Endothelial cell of umbilical vein (primary cell): ENCODE data around the gene NOD1. TPM values are rescaled to one million over a fixed set of nuclear protein-coding genes. Genes with fewer than 3 reads are reported as not detected.

Source experiments
- BruUV-seq: library from RNA; stranded (reverse); fragments of 400-500 nt; replicated peaks from 2 replicates; lab custom pipeline; 2021; lab: Mats Ljungman, UMichigan
- CTCF ChIA-PET: fragments of 300-600, 350-600 bp; sonication (Branson Sonifier 250); formaldehyde crosslinking; loops from one replicate; lab custom pipeline; 2021; ENCODE audit warnings: antibody characterized with exemption, inconsistent platforms; lab: Charles Lee
- POLR2A ChIA-PET: fragments of 300-600, 350-600 bp; sonication (Branson Sonifier 250); formaldehyde crosslinking; loops from one replicate; lab custom pipeline; 2021; ENCODE audit warnings: antibody characterized with exemption, inconsistent platforms; lab: Charles Lee
- DNase-seq: peaks from one replicate; pipeline ENCODE4 v3.0.0-alpha.2; 2011; ENCODE audit warnings: low read depth, low spot score
- FAIRE-seq: peaks from 2 replicates; lab custom pipeline; 2011; peaks lifted over from hg19 to GRCh38; lab: Jason Lieb, UNC
- H2AFZ ChIP-seq: 2 replicates; pipeline ENCODE4 v1.6.0; 2012; ENCODE audit warnings: low read depth, low read length, control low read depth, inconsistent platforms
- H3K27ac ChIP-seq: 2 replicates; pipeline ENCODE4 v1.5.1; 2011; ENCODE audit warnings: low read depth, mild to moderate bottlenecking, control low read depth, low read length, moderate library complexity; ENCODE audit not compliant: insufficient read depth
- H3K27me3 ChIP-seq, 2 experiments: 2 replicates each; pipeline versions ENCODE4 v1.6.0 to v1.6.1; 2011; ENCODE audit warnings: low read length in 2 of 2, mixed read lengths in 1 of 2; ENCODE audit not compliant: control insufficient read depth in 2 of 2, insufficient read depth in 2 of 2
- H3K36me3 ChIP-seq, 2 experiments: 2 replicates in 1 of 2; 3 replicates in 1 of 2; pipeline ENCODE4 v1.5.1; 2011; ENCODE audit warnings: low read length in 2 of 2, mild to moderate bottlenecking in 1 of 2, moderate library complexity in 1 of 2; ENCODE audit not compliant: control insufficient read depth in 2 of 2, insufficient read depth in 2 of 2; ENCODE audit errors: extremely low read depth in 1 of 2
- H3K4me1 ChIP-seq: 3 replicates; pipeline ENCODE4 v1.5.1; 2011; ENCODE audit warnings: mild to moderate bottlenecking, low read length; ENCODE audit not compliant: control insufficient read depth, insufficient read depth; ENCODE audit errors: extremely low read depth
- H3K4me2 ChIP-seq: 2 replicates; pipeline ENCODE4 v1.6.1; 2011; ENCODE audit warnings: low read length, control low read depth, mixed read lengths; ENCODE audit not compliant: insufficient read depth
- H3K4me3 ChIP-seq, 3 experiments: fragments of 200-600 bp in 1 of 3; sonication (generic), shearing (Covaris generic) in 1 of 3; replicated peaks in 1 of 3; 2 replicates each; pipeline ENCODE4 v1.5.1; 2011 to 2016; ENCODE audit warnings: control low read depth in 3 of 3, low read length in 3 of 3, mild to moderate bottlenecking in 2 of 3, inconsistent platforms in 1 of 3, low read depth in 1 of 3, moderate library complexity in 1 of 3; ENCODE audit not compliant: insufficient read depth in 1 of 3
- H3K79me2 ChIP-seq: 2 replicates; pipeline ENCODE4 v1.6.0; 2012; ENCODE audit warnings: low read length, inconsistent platforms; ENCODE audit not compliant: control insufficient read depth, insufficient read depth
- H3K9ac ChIP-seq: replicated peaks from 2 replicates; pipeline ENCODE3; 2011; ENCODE audit warnings: low read length, control low read depth; ENCODE audit not compliant: insufficient read depth; ENCODE audit errors: extremely low read depth
- H3K9me1 ChIP-seq: replicated peaks from 3 replicates; pipeline ENCODE4 v1.6.0; 2011; ENCODE audit warnings: mild to moderate bottlenecking, low read length; ENCODE audit not compliant: control insufficient read depth, insufficient read depth; ENCODE audit errors: extremely low read depth
- H3K9me3 ChIP-seq: replicated peaks from 2 replicates; pipeline ENCODE4 v1.5.1; 2012; ENCODE audit warnings: low read length, inconsistent platforms; ENCODE audit not compliant: control insufficient read depth, insufficient read depth
- H4K20me1 ChIP-seq: replicated peaks from 2 replicates; pipeline ENCODE3; 2011; ENCODE audit warnings: mild to moderate bottlenecking, low read length; ENCODE audit not compliant: control insufficient read depth, insufficient read depth; ENCODE audit errors: extremely low read depth
- EZH2 ChIP-seq: IDR thresholded peaks from 2 replicates; pipeline ENCODE4 v1.6.1; 2012; ENCODE audit warnings: borderline replicate concordance, low read depth, mild to moderate bottlenecking, moderate library complexity, low read length, inconsistent platforms; ENCODE audit not compliant: severe bottlenecking
- FOS ChIP-seq: IDR thresholded peaks from 2 replicates; pipeline ENCODE4 v1.6.1; 2011; ENCODE audit warnings: mild to moderate bottlenecking, low read length, moderate library complexity, borderline replicate concordance; ENCODE audit not compliant: insufficient read depth
- GATA2 ChIP-seq: IDR thresholded peaks from 2 replicates; pipeline ENCODE4 v1.7.0; 2011; ENCODE audit warnings: low read depth, mild to moderate bottlenecking, moderate library complexity, mixed read lengths, low read length; ENCODE audit not compliant: insufficient read length, insufficient read depth
- JUN ChIP-seq: IDR thresholded peaks from 2 replicates; pipeline ENCODE4 v1.6.1; 2011; ENCODE audit warnings: borderline replicate concordance, low read depth; ENCODE audit not compliant: insufficient read length, insufficient read depth
- MYC ChIP-seq: IDR thresholded peaks from one replicate; pipeline ENCODE4 v1.6.1; 2011; ENCODE audit warnings: mild to moderate bottlenecking, low read depth, low read length
- POLR2A ChIP-seq: IDR thresholded peaks from 2 replicates; pipeline ENCODE4 v1.6.1; 2012; ENCODE audit warnings: low read depth, mild to moderate bottlenecking, control low read depth, low read length
- POLR2AphosphoS5 ChIP-seq: IDR thresholded peaks from 2 replicates; pipeline ENCODE4 v1.6.1; 2012; ENCODE audit warnings: low read depth, mild to moderate bottlenecking, control low read depth, low read length, moderate library complexity; ENCODE audit not compliant: insufficient read depth
- dilution Hi-C: fragments of 300-500 bp; cut with MboI; formaldehyde crosslinking; loops from one replicate; pipeline ENCODE4 v1.15.0; 2019; ENCODE audit warnings: low sequenced_read_pairs; ENCODE audit not compliant: extremely low pct_ligation_motif_present
- intact Hi-C: fragments of 100-400 bp; cut with micrococcal nuclease; formaldehyde crosslinking; loops from one replicate; pipeline ENCODE4 v1.10.0; 2022
- polyA plus RNA-seq, 4 experiments: library from polyadenylated mRNA; depleted of rRNA in 3 of 4; stranded (reverse) in 3 of 4; unstranded in 1 of 4; fragments of >200 nt; gene quantifications; 2 replicates each; pipeline versions ENCODE4 v1.2.1 to v1.2.3, GENCODE V29; 2011 to 2012; ENCODE audit warnings: missing spikeins in 1 of 4
- total RNA-seq: library from RNA; stranded (reverse); gene quantifications from 2 replicates; pipeline ENCODE4 v1.2.3, GENCODE V29; 2021
- TF ChIP-seq, protein P1 (sequence below), 2 donors: IDR thresholded peaks; 1 replicate in 1 of 2; 2 replicates in 1 of 2; pipeline ENCODE4 v1.5.1; 2011; ENCODE audit warnings: low read length in 2 of 2, mild to moderate bottlenecking in 2 of 2, moderate library complexity in 2 of 2, control low read depth in 1 of 2, inconsistent platforms in 1 of 2, low read depth in 1 of 2; ENCODE audit not compliant: insufficient read depth in 1 of 2; ENCODE audit errors: extremely low read depth in 1 of 2
- TF ChIP-seq, protein P2 (sequence below): IDR thresholded peaks from 2 replicates; pipeline ENCODE4 v1.6.1; 2011; ENCODE audit not compliant: insufficient read depth, insufficient read length

The NOD1 gene
- total and polyA plus RNA-seq, 2 donors (not counting 3 experiments of a cell fraction or from before 2014, with no cell fraction given), result 22.1 to 39.2 TPM

DNA sequence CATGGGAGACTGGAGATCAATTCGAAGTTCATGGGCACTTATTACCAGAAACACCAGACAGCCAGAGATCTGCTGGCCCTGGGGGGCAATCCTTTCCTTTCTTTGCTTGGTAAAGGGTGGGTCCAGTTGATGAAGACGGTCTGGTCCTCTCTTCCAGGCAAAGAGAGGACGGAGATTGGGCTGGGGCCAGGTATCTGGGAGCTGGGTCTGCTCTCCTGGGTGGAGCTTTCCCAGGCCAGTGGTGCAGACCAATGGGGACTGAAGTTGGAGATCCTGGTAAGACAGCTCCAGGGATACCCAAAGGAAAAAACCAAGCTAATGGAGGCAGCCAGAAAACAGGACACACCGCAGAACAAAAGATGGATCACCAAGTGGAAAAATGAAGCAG is 18.3 kb downstream of the NOD1 start:
- Histone ChIP-seq H3K27me3 (no peaks in the 10 kb centered on the region), H3K27ac (peak overlapping the region; percentile 56), H2AFZ (no peak overlapping the region), H3K4me1 (peaks cover 18% of the 10 kb centered on the region), H3K9ac (peak overlapping the region; percentile 35), H3K9me1 (no peaks in the 10 kb centered on the region), H3K36me3 (peaks cover 12 to 24% of the 10 kb centered on the region in 2 experiments), H3K9me3 (no peaks in the 10 kb centered on the region), H3K4me2 (peak overlapping the region; percentile 55), H4K20me1 (no peaks in the 10 kb centered on the region), H3K79me2 (peaks cover 21% of the 10 kb centered on the region), H3K4me3 (no peak overlapping the region)
- intact Hi-C loops (loop anchor here (1.0 kb wide), 1 partner anchor 9 kb away; no protein-coding TSS in a partner anchor), dilution Hi-C loops (no loop called here)
- TF ChIP-seq GATA2, result no peak
- no peak for TF ChIP-seq MYC
- TF ChIP-seq, protein P1, sequence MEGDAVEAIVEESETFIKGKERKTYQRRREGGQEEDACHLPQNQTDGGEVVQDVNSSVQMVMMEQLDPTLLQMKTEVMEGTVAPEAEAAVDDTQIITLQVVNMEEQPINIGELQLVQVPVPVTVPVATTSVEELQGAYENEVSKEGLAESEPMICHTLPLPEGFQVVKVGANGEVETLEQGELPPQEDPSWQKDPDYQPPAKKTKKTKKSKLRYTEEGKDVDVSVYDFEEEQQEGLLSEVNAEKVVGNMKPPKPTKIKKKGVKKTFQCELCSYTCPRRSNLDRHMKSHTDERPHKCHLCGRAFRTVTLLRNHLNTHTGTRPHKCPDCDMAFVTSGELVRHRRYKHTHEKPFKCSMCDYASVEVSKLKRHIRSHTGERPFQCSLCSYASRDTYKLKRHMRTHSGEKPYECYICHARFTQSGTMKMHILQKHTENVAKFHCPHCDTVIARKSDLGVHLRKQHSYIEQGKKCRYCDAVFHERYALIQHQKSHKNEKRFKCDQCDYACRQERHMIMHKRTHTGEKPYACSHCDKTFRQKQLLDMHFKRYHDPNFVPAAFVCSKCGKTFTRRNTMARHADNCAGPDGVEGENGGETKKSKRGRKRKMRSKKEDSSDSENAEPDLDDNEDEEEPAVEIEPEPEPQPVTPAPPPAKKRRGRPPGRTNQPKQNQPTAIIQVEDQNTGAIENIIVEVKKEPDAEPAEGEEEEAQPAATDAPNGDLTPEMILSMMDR (IDR thresholded peaks at IDR 0.05; ENCODE audit: extremely low read depth in 1 of 2, insufficient read depth in 1 of 2, low read depth in 1 of 2, low read length in 2 of 2), result no peak
- no peak for TF ChIP-seq POLR2A
- no peak for TF ChIP-seq FOS
- TF ChIP-seq, protein P2, sequence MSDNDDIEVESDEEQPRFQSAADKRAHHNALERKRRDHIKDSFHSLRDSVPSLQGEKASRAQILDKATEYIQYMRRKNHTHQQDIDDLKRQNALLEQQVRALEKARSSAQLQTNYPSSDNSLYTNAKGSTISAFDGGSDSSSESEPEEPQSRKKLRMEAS, result no peak
- no peak for TF ChIP-seq EZH2
- no peak for TF ChIP-seq POLR2AphosphoS5
- no peak for TF ChIP-seq JUN
- BruUV-seq, result no TSS peak
- POLR2A ChIA-PET, result interaction anchor here (1.6 kb wide), 1 partner anchor 13 kb away, joined by 3 read pairs; no protein-coding TSS in a partner anchor
- FAIRE-seq (no peak), DNase-seq (no peak)
- CTCF ChIA-PET, result interaction anchor here (0.8 to 3.3 kb wide), 10 partner anchors 9 to 296 kb away, joined by 3 to 26 read pairs (median 6); partner anchors contain the start of gene NOD1
